H9 (cell line): ENCODE measurements around the gene PDCD6IP. TPM values are rescaled to one million over a fixed set of nuclear protein-coding genes. Genes with fewer than 3 reads are reported as not detected.

Experiments
- DNase-seq: peaks from one replicate; pipeline ENCODE4 v3.0.0-alpha.2; 2017
- H2AFZ ChIP-seq: one replicate; pipeline ENCODE4 v1.6.1; 2013; ENCODE audit warnings: mild to moderate bottlenecking, low read length, control low read depth, moderate library complexity
- H2AK5ac ChIP-seq: 2 replicates; pipeline ENCODE4 v1.6.1; 2013; ENCODE audit warnings: low read length, control low read depth, mixed read lengths; ENCODE audit not compliant: insufficient read length
- H2BK120ac ChIP-seq: one replicate; pipeline ENCODE4 v1.6.1; 2013; ENCODE audit warnings: low read depth, mild to moderate bottlenecking, low read length, control low read depth, inconsistent platforms; ENCODE audit not compliant: poor library complexity, severe bottlenecking
- H2BK12ac ChIP-seq: 2 replicates; pipeline ENCODE4 v1.6.1; 2013; ENCODE audit warnings: low read length, control low read depth, mixed read lengths, low read depth; ENCODE audit not compliant: insufficient read length
- H2BK15ac ChIP-seq: 2 replicates; pipeline ENCODE4 v1.6.1; 2013; ENCODE audit warnings: low read depth, low read length, control low read depth
- H2BK20ac ChIP-seq: one replicate; pipeline ENCODE4 v1.6.1; 2013; ENCODE audit warnings: low read depth, mild to moderate bottlenecking, low read length, control low read depth, inconsistent platforms; ENCODE audit not compliant: poor library complexity, severe bottlenecking
- H2BK5ac ChIP-seq: 2 replicates; pipeline ENCODE4 v1.6.1; 2013; ENCODE audit warnings: low read length, control low read depth, mixed read lengths; ENCODE audit not compliant: insufficient read length
- H3K14ac ChIP-seq: 2 replicates; pipeline ENCODE4 v1.6.1; 2013; ENCODE audit warnings: low read length, control low read depth; ENCODE audit not compliant: insufficient read depth
- H3K18ac ChIP-seq: 2 replicates; pipeline ENCODE4 v1.6.1; 2013; ENCODE audit warnings: low read depth, mild to moderate bottlenecking, mixed read lengths, low read length, control low read depth; ENCODE audit not compliant: insufficient read length
- H3K23ac ChIP-seq: 2 replicates; pipeline ENCODE4 v1.6.1; 2013; ENCODE audit warnings: low read length, control low read depth, mixed read lengths, low read depth; ENCODE audit not compliant: insufficient read length
- H3K23me2 ChIP-seq: 2 replicates; pipeline ENCODE4 v1.6.1; 2013; ENCODE audit warnings: low read depth, mild to moderate bottlenecking, mixed read lengths, low read length, control low read depth; ENCODE audit not compliant: insufficient read length, poor library complexity, severe bottlenecking
- H3K27ac ChIP-seq: 2 replicates; pipeline ENCODE4 v1.5.1; 2013; ENCODE audit warnings: low read length, control low read depth, mixed read lengths, low read depth; ENCODE audit not compliant: insufficient read length
- H3K27me3 ChIP-seq: 2 replicates; pipeline ENCODE4 v1.6.1; 2013; ENCODE audit warnings: low read length, control low read depth, inconsistent platforms; ENCODE audit not compliant: insufficient read depth
- H3K4ac ChIP-seq: 2 replicates; pipeline ENCODE4 v1.6.1; 2013; ENCODE audit warnings: low read depth, mild to moderate bottlenecking, control low read depth, inconsistent platforms, low read length, moderate library complexity
- H3K4me1 ChIP-seq: 2 replicates; pipeline ENCODE4 v1.6.1; 2013; ENCODE audit warnings: low read length, control low read depth, inconsistent platforms; ENCODE audit not compliant: insufficient read depth
- H3K4me2 ChIP-seq: 2 replicates; pipeline ENCODE4 v1.6.1; 2013; ENCODE audit warnings: low read length, control low read depth, mixed read lengths; ENCODE audit not compliant: insufficient read length, insufficient read depth
- H3K56ac ChIP-seq: 2 replicates; pipeline ENCODE4 v1.6.1; 2013; ENCODE audit warnings: low read depth, mild to moderate bottlenecking, mixed read lengths, low read length, control low read depth; ENCODE audit not compliant: insufficient read length
- H3K79me1 ChIP-seq: 2 replicates; pipeline ENCODE4 v1.6.1; 2013; ENCODE audit warnings: low read depth, mild to moderate bottlenecking, moderate library complexity, low read length, control low read depth, inconsistent platforms; ENCODE audit not compliant: insufficient read depth, poor library complexity, severe bottlenecking
- H3K79me2 ChIP-seq: 2 replicates; pipeline ENCODE4 v1.6.1; 2013; ENCODE audit warnings: low read length, control low read depth, inconsistent platforms; ENCODE audit not compliant: insufficient read depth
- H3K9ac ChIP-seq: 2 replicates; pipeline ENCODE4 v1.6.1; 2013; ENCODE audit warnings: low read length, control low read depth, mixed read lengths; ENCODE audit not compliant: insufficient read length; ENCODE audit errors: extremely low read depth
- H3K9me3 ChIP-seq: one replicate; pipeline ENCODE4 v1.6.1; 2013; ENCODE audit warnings: low read depth, low read length, inconsistent platforms; ENCODE audit not compliant: control insufficient read depth
- H3T11ph ChIP-seq: one replicate; pipeline ENCODE4 v1.6.1; 2013; ENCODE audit warnings: mild to moderate bottlenecking, low read length, control low read depth, inconsistent platforms
- H4K20me1 ChIP-seq: one replicate; pipeline ENCODE4 v1.6.1; 2013; ENCODE audit not compliant: control insufficient read depth, insufficient read length, insufficient read depth
- H4K5ac ChIP-seq: 2 replicates; pipeline ENCODE4 v1.6.1; 2013; ENCODE audit warnings: low read depth, mild to moderate bottlenecking, mixed read lengths, low read length, control low read depth; ENCODE audit not compliant: insufficient read length
- H4K8ac ChIP-seq: replicated peaks from 2 replicates; pipeline ENCODE4 v1.6.1; 2013; ENCODE audit warnings: low read length, control low read depth, mixed read lengths, low read depth; ENCODE audit not compliant: insufficient read length
- H4K91ac ChIP-seq: 2 replicates; pipeline ENCODE4 v1.6.1; 2013; ENCODE audit warnings: low read depth, mild to moderate bottlenecking, moderate library complexity, mixed read lengths, low read length, control low read depth; ENCODE audit not compliant: insufficient read length
- H3K27ac Mint-ChIP-seq, 3 experiments: 2 replicates in 2 of 3; 3 replicates in 1 of 3; pipeline ENCODE4 v1.8.0; 2020 to 2021; ENCODE audit warnings: mixed read lengths in 3 of 3, mild to moderate bottlenecking in 1 of 3, moderate library complexity in 1 of 3
- H3K27me3 Mint-ChIP-seq: 2 replicates; pipeline ENCODE4 v1.8.0; 2021; ENCODE audit warnings: low read depth, mild to moderate bottlenecking, moderate library complexity, mixed read lengths
- H3K36me3 Mint-ChIP-seq, 3 experiments: 2 replicates in 2 of 3; 3 replicates in 1 of 3; pipeline ENCODE4 v1.8.0; 2020 to 2021; ENCODE audit warnings: low read depth in 3 of 3, mixed read lengths in 3 of 3; ENCODE audit not compliant: insufficient read depth in 1 of 3
- H3K4me1 Mint-ChIP-seq, 2 experiments: 2 replicates each; pipeline ENCODE4 v1.8.0; 2020; ENCODE audit warnings: mixed read lengths in 2 of 2
- H3K4me3 Mint-ChIP-seq, 2 experiments: 2 replicates in 1 of 2; 3 replicates in 1 of 2; pipeline ENCODE4 v1.8.0; 2020 to 2021; ENCODE audit warnings: mild to moderate bottlenecking in 2 of 2, mixed read lengths in 2 of 2, moderate library complexity in 1 of 2
- H3K9me3 Mint-ChIP-seq, 2 experiments: 2 replicates in 1 of 2; 3 replicates in 1 of 2; pipeline ENCODE4 v1.8.0; 2020; ENCODE audit warnings: mild to moderate bottlenecking in 2 of 2, mixed read lengths in 2 of 2, moderate library complexity in 1 of 2
- total RNA-seq: library from RNA; stranded (reverse); gene quantifications from 2 replicates; pipeline ENCODE4 v1.2.1, GENCODE V29; 2021
- TF ChIP-seq, protein P1 (sequence below): fragments of 200-600 bp; sonication (generic); conservative IDR thresholded peaks from 3 replicates; pipeline ENCODE4 v1.8.0; 2021; ENCODE audit warnings: antibody characterized with exemption, mild to moderate bottlenecking

The PDCD6IP gene
- total RNA-seq, 1 experiment from 2014 or later: 109 TPM

- H3K18ac ChIP-seq: no peak overlapping the region
- H3K4me1 Mint-ChIP-seq: 0 out of 4 replicates have a peak, but pooled peaks cover 0 to 2% of the 10 kb centered on the region in 2 experiments
- TF ChIP-seq, protein P1, sequence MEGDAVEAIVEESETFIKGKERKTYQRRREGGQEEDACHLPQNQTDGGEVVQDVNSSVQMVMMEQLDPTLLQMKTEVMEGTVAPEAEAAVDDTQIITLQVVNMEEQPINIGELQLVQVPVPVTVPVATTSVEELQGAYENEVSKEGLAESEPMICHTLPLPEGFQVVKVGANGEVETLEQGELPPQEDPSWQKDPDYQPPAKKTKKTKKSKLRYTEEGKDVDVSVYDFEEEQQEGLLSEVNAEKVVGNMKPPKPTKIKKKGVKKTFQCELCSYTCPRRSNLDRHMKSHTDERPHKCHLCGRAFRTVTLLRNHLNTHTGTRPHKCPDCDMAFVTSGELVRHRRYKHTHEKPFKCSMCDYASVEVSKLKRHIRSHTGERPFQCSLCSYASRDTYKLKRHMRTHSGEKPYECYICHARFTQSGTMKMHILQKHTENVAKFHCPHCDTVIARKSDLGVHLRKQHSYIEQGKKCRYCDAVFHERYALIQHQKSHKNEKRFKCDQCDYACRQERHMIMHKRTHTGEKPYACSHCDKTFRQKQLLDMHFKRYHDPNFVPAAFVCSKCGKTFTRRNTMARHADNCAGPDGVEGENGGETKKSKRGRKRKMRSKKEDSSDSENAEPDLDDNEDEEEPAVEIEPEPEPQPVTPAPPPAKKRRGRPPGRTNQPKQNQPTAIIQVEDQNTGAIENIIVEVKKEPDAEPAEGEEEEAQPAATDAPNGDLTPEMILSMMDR: no peak
- H3K27ac Mint-ChIP-seq: no peak overlapping the region
- no peak overlapping the region for H3K4me3 Mint-ChIP-seq
- no peak overlapping the region for H3K14ac ChIP-seq
- H3K4me1 ChIP-seq: no peaks in the 10 kb centered on the region
- no peaks in the 10 kb centered on the region for H3K9me3 Mint-ChIP-seq
- no peak overlapping the region for H3K4ac ChIP-seq
- H2BK120ac ChIP-seq: no peak overlapping the region
- no peak overlapping the region for H3K4me2 ChIP-seq
- no peak overlapping the region for H4K8ac ChIP-seq
- H4K91ac ChIP-seq: no peak overlapping the region
- H2BK15ac ChIP-seq: no peak overlapping the region
- no peaks in the 10 kb centered on the region for H3K27me3 Mint-ChIP-seq
- no peaks in the 10 kb centered on the region for H3K79me2 ChIP-seq
- no peak overlapping the region for H3T11ph ChIP-seq
- no peaks in the 10 kb centered on the region for H3K23me2 ChIP-seq
- no peaks in the 10 kb centered on the region for H3K79me1 ChIP-seq
- H3K9me3 ChIP-seq: no peaks in the 10 kb centered on the region
- H3K56ac ChIP-seq: no peak overlapping the region
- H2AK5ac ChIP-seq: no peak overlapping the region
- H3K36me3 Mint-ChIP-seq: no peaks in the 10 kb centered on the region
- no peak overlapping the region for H3K23ac ChIP-seq
- no peaks in the 10 kb centered on the region for H4K20me1 ChIP-seq
- H3K27me3 ChIP-seq: no peaks in the 10 kb centered on the region
- H4K5ac ChIP-seq: no peak overlapping the region
- no peak overlapping the region for H2BK20ac ChIP-seq
- H2AFZ ChIP-seq: no peak overlapping the region
- no peak overlapping the region for H3K27ac ChIP-seq
- H2BK12ac ChIP-seq: no peak overlapping the region
- no peak overlapping the region for H2BK5ac ChIP-seq
- DNase-seq: no peak
- no peak overlapping the region for H3K9ac ChIP-seq
These were observed 97.2 kb downstream of the PDCD6IP start for GRCh38 chr3:33895658-33896057.
